Astrocyte of the hippocampus (primary cell): ENCODE measurements around the gene DTNBP1.

Experiments used
- DNase-seq: peaks from one replicate; pipeline ENCODE4 v3.0.0; 2011; ENCODE audit warnings: low read depth, low spot score

Gene DTNBP1, protein sequence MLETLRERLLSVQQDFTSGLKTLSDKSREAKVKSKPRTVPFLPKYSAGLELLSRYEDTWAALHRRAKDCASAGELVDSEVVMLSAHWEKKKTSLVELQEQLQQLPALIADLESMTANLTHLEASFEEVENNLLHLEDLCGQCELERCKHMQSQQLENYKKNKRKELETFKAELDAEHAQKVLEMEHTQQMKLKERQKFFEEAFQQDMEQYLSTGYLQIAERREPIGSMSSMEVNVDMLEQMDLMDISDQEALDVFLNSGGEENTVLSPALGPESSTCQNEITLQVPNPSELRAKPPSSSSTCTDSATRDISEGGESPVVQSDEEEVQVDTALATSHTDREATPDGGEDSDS

DNA sequence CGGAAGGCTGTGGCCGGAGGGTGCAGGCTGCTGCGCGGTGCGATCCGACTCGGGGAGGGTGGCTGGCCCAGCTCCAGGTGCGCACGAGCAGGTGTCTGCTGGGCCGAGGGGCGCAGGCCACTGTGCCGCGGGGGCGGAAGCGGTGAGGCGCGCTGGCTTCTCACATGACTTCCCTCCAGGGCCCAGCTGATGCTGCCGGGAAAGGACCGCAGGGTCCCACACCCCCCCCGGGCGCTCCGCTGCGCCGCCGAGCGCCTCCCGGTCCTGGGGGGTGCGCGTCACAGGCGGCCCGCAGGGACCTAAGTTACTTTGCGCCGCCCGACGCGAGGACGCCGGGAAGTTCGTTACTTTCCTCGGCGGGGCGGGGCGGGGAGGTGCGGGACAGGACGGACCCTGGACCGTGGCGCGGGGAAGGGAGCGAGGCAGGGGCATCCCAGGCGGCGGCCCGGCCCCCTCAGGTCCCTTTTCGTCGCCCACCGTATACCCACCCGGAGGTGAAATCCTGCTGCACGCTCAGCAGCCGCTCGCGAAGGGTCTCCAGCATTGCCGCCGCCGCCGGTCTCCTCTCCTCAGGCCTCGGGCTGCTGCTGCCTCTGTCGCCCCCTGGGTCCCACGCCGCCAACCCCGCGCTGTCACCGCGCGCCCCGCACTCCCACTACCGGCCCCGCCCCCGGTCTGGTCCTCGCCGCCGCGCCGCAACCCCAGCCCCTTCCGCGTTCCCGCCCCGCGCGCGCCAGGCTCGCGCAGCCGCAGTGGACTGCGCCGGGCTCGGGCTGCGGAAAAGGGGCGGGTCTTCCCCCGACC, at the start of gene DTNBP1:
Gene DTNBP1, minus strand, starts transcription at position 703 of the 804 bp plus-strand sequence. Its CDS starts 159 bp downstream, at position 544.
- DNase-seq = peak; percentile 90

- no peak for DNase-seq
These were observed 46.9 kb upstream of the DTNBP1 start for GRCh38 chr6:15709651-15710269.

DNA sequence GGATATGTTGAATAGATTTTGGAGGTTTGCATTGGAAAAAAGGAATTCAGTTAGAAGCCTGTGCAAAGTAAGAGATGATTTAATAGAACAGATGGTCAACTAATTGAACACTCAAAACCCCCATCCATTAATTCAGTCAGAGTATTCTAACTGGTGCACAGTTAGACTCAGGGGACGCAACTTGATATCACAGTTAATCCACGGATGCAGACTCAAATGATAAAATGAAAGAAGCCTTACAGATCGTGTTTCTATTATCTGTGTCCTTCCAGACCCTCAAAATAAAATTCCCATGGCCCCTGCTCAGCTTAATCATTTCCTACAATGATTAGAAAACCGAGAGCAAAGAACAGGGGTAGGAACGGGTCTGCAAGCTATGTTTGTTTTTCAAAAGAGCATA, 45.4 kb upstream of the DTNBP1 start:
- DNase-seq = no peak

GRCh38 chr6:15705981-15706380, 43.2 kb upstream of the DTNBP1 start:
- no peak for DNase-seq

- no peak for DNase-seq
These were observed 35.6 kb upstream of the DTNBP1 start for GRCh38 chr6:15698471-15698870.

DNA sequence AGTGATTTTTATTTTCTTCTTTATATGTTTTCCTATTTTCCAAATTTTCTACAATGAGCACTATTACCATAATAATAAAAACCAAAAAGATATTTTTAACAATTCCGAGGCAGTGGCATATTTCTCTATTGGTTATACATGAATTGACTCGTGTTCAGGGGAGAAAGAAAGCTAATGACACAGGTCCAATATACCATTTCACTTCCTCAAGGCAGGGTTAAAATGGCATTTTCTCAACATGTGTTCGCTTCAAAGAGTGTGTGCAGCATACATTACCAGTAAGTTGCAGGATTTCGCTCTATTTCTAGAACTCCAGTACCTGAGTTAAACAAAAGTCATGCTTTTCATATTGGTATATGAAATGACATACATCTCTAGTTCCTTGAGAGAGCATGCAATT, 35.1 kb upstream of the DTNBP1 start:
- no peak for DNase-seq

GRCh38 chr6:15691250-15691869, 28.5 kb upstream of the DTNBP1 start:
- peak; percentile 92 for DNase-seq

GRCh38 chr6:15690510-15690909, 27.7 kb upstream of the DTNBP1 start:
- DNase-seq = no peak

GRCh38 chr6:15689586-15690482, 27.0 kb upstream of the DTNBP1 start:
- DNase-seq = no peak

- DNase-seq = no peak
These were observed 22.8 kb upstream of the DTNBP1 start for GRCh38 chr6:15685619-15686018.

GRCh38 chr6:15682965-15683822, 20.4 kb upstream of the DTNBP1 start:
- DNase-seq = no peak

DNA sequence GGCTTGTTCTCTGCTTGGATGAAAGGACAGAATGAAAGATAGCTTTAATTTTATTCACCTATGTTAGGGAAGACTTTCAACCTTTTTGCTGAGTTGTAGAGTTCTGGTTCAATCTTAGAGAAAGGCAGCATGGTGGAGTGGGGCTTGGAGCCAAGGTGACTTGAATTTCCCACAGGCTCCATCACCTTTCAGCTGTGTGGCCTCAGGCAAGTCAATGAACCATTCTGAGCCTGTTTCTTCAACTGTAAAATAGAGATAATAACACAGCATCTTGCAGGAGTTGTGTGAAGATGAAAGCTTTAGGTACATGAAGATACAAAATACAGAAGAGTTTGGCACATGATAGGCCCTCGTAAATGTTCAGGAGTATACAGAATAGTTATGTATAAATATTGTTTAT, 19.1 kb upstream of the DTNBP1 start:
- no peak for DNase-seq

GRCh38 chr6:15678514-15678913, 15.7 kb upstream of the DTNBP1 start:
- DNase-seq = no peak

- no peak for DNase-seq
These were observed 15.0 kb upstream of the DTNBP1 start for GRCh38 chr6:15677822-15678221.

DNA sequence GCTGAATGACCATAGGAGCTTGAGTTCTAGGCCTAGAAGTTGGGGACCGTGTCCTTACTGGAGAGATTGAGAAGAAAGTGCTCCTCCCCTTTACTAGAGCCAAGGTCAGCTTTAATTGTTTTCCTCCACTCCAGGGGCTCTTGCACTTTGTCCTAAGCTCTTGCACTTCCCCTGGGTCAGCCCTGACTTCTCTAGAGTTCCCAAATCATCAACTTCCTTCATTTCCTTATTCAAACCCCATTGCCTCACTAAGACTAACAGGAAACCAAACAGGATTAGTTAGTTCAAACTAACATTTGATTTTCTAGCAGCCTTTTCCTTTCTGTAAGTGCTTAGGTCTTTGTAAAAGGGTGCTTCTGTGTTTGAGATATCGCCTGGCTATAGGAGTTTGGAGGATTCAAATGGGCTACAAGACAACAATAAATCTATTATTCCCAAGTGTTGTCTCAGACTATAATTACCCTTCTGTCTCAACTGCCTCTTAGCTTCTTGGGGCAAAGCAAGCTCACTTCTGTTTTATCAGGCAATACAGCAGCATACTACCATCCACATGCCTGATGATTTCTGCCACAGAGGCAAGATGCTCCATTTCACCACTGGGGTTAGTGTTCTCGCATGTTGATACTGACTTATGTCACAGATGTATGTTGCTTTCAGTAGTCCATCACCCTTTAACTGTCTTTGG, 12.8 kb upstream of the DTNBP1 start:
- DNase-seq = no peak

GRCh38 chr6:15674690-15675386, 12.0 kb upstream of the DTNBP1 start:
- DNase-seq = no peak

DNA sequence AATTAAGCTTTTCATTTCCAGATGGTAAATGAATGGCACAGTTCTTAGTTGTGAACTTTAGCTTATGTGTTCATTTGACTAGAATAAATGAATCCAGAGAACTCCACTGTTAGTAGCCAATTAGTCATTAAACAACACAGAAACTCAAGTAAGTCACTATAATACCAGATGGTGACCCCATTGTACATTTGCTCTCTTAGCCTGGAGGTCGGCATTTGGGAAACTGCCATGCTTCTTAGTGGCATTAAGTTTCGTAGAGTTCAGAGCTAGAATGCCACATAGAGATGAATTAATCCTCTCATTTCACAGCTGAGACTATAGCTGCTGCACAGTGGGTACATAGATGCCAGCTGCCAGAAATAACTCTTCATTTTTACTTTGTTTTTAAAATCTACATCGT, 10.8 kb upstream of the DTNBP1 start:
- no peak for DNase-seq

- DNase-seq = no peak
These were observed 10.0 kb upstream of the DTNBP1 start for GRCh38 chr6:15672818-15673217.

GRCh38 chr6:15672291-15672690, 9.5 kb upstream of the DTNBP1 start:
- DNase-seq = no peak
